H9 (cell line): Measurements from ENCODE around the gene HTR1A. TPM values are rescaled to one million over a fixed set of nuclear protein-coding genes. Genes with fewer than 3 reads are reported as not detected.

ENCODE experiments used
- DNase-seq: peaks from one replicate; pipeline ENCODE4 v3.0.0-alpha.2; 2017
- H2AFZ ChIP-seq: one replicate; pipeline ENCODE4 v1.6.1; 2013; ENCODE audit warnings: mild to moderate bottlenecking, low read length, control low read depth, moderate library complexity
- H2AK5ac ChIP-seq: 2 replicates; pipeline ENCODE4 v1.6.1; 2013; ENCODE audit warnings: low read length, control low read depth, mixed read lengths; ENCODE audit not compliant: insufficient read length
- H2BK120ac ChIP-seq: one replicate; pipeline ENCODE4 v1.6.1; 2013; ENCODE audit warnings: low read depth, mild to moderate bottlenecking, low read length, control low read depth, inconsistent platforms; ENCODE audit not compliant: poor library complexity, severe bottlenecking
- H2BK12ac ChIP-seq: 2 replicates; pipeline ENCODE4 v1.6.1; 2013; ENCODE audit warnings: low read length, control low read depth, mixed read lengths, low read depth; ENCODE audit not compliant: insufficient read length
- H2BK15ac ChIP-seq: 2 replicates; pipeline ENCODE4 v1.6.1; 2013; ENCODE audit warnings: low read depth, low read length, control low read depth
- H2BK20ac ChIP-seq: one replicate; pipeline ENCODE4 v1.6.1; 2013; ENCODE audit warnings: low read depth, mild to moderate bottlenecking, low read length, control low read depth, inconsistent platforms; ENCODE audit not compliant: poor library complexity, severe bottlenecking
- H2BK5ac ChIP-seq: 2 replicates; pipeline ENCODE4 v1.6.1; 2013; ENCODE audit warnings: low read length, control low read depth, mixed read lengths; ENCODE audit not compliant: insufficient read length
- H3K14ac ChIP-seq: 2 replicates; pipeline ENCODE4 v1.6.1; 2013; ENCODE audit warnings: low read length, control low read depth; ENCODE audit not compliant: insufficient read depth
- H3K18ac ChIP-seq: 2 replicates; pipeline ENCODE4 v1.6.1; 2013; ENCODE audit warnings: low read depth, mild to moderate bottlenecking, mixed read lengths, low read length, control low read depth; ENCODE audit not compliant: insufficient read length
- H3K23ac ChIP-seq: 2 replicates; pipeline ENCODE4 v1.6.1; 2013; ENCODE audit warnings: low read length, control low read depth, mixed read lengths, low read depth; ENCODE audit not compliant: insufficient read length
- H3K23me2 ChIP-seq: 2 replicates; pipeline ENCODE4 v1.6.1; 2013; ENCODE audit warnings: low read depth, mild to moderate bottlenecking, mixed read lengths, low read length, control low read depth; ENCODE audit not compliant: insufficient read length, poor library complexity, severe bottlenecking
- H3K27ac ChIP-seq: 2 replicates; pipeline ENCODE4 v1.5.1; 2013; ENCODE audit warnings: low read length, control low read depth, mixed read lengths, low read depth; ENCODE audit not compliant: insufficient read length
- H3K27me3 ChIP-seq: 2 replicates; pipeline ENCODE4 v1.6.1; 2013; ENCODE audit warnings: low read length, control low read depth, inconsistent platforms; ENCODE audit not compliant: insufficient read depth
- H3K4ac ChIP-seq: 2 replicates; pipeline ENCODE4 v1.6.1; 2013; ENCODE audit warnings: low read depth, mild to moderate bottlenecking, control low read depth, inconsistent platforms, low read length, moderate library complexity
- H3K4me1 ChIP-seq: 2 replicates; pipeline ENCODE4 v1.6.1; 2013; ENCODE audit warnings: low read length, control low read depth, inconsistent platforms; ENCODE audit not compliant: insufficient read depth
- H3K4me2 ChIP-seq: 2 replicates; pipeline ENCODE4 v1.6.1; 2013; ENCODE audit warnings: low read length, control low read depth, mixed read lengths; ENCODE audit not compliant: insufficient read length, insufficient read depth
- H3K56ac ChIP-seq: 2 replicates; pipeline ENCODE4 v1.6.1; 2013; ENCODE audit warnings: low read depth, mild to moderate bottlenecking, mixed read lengths, low read length, control low read depth; ENCODE audit not compliant: insufficient read length
- H3K79me1 ChIP-seq: 2 replicates; pipeline ENCODE4 v1.6.1; 2013; ENCODE audit warnings: low read depth, mild to moderate bottlenecking, moderate library complexity, low read length, control low read depth, inconsistent platforms; ENCODE audit not compliant: insufficient read depth, poor library complexity, severe bottlenecking
- H3K79me2 ChIP-seq: 2 replicates; pipeline ENCODE4 v1.6.1; 2013; ENCODE audit warnings: low read length, control low read depth, inconsistent platforms; ENCODE audit not compliant: insufficient read depth
- H3K9ac ChIP-seq: 2 replicates; pipeline ENCODE4 v1.6.1; 2013; ENCODE audit warnings: low read length, control low read depth, mixed read lengths; ENCODE audit not compliant: insufficient read length; ENCODE audit errors: extremely low read depth
- H3K9me3 ChIP-seq: one replicate; pipeline ENCODE4 v1.6.1; 2013; ENCODE audit warnings: low read depth, low read length, inconsistent platforms; ENCODE audit not compliant: control insufficient read depth
- H3T11ph ChIP-seq: one replicate; pipeline ENCODE4 v1.6.1; 2013; ENCODE audit warnings: mild to moderate bottlenecking, low read length, control low read depth, inconsistent platforms
- H4K20me1 ChIP-seq: one replicate; pipeline ENCODE4 v1.6.1; 2013; ENCODE audit not compliant: control insufficient read depth, insufficient read length, insufficient read depth
- H4K5ac ChIP-seq: 2 replicates; pipeline ENCODE4 v1.6.1; 2013; ENCODE audit warnings: low read depth, mild to moderate bottlenecking, mixed read lengths, low read length, control low read depth; ENCODE audit not compliant: insufficient read length
- H4K8ac ChIP-seq: replicated peaks from 2 replicates; pipeline ENCODE4 v1.6.1; 2013; ENCODE audit warnings: low read length, control low read depth, mixed read lengths, low read depth; ENCODE audit not compliant: insufficient read length
- H4K91ac ChIP-seq: 2 replicates; pipeline ENCODE4 v1.6.1; 2013; ENCODE audit warnings: low read depth, mild to moderate bottlenecking, moderate library complexity, mixed read lengths, low read length, control low read depth; ENCODE audit not compliant: insufficient read length
- H3K27ac Mint-ChIP-seq, 3 experiments: 2 replicates in 2 of 3; 3 replicates in 1 of 3; pipeline ENCODE4 v1.8.0; 2020 to 2021; ENCODE audit warnings: mixed read lengths in 3 of 3, mild to moderate bottlenecking in 1 of 3, moderate library complexity in 1 of 3
- H3K27me3 Mint-ChIP-seq: 2 replicates; pipeline ENCODE4 v1.8.0; 2021; ENCODE audit warnings: low read depth, mild to moderate bottlenecking, moderate library complexity, mixed read lengths
- H3K36me3 Mint-ChIP-seq, 3 experiments: 2 replicates in 2 of 3; 3 replicates in 1 of 3; pipeline ENCODE4 v1.8.0; 2020 to 2021; ENCODE audit warnings: low read depth in 3 of 3, mixed read lengths in 3 of 3; ENCODE audit not compliant: insufficient read depth in 1 of 3
- H3K4me1 Mint-ChIP-seq, 2 experiments: 2 replicates each; pipeline ENCODE4 v1.8.0; 2020; ENCODE audit warnings: mixed read lengths in 2 of 2
- H3K4me3 Mint-ChIP-seq, 2 experiments: 2 replicates in 1 of 2; 3 replicates in 1 of 2; pipeline ENCODE4 v1.8.0; 2020 to 2021; ENCODE audit warnings: mild to moderate bottlenecking in 2 of 2, mixed read lengths in 2 of 2, moderate library complexity in 1 of 2
- H3K9me3 Mint-ChIP-seq, 2 experiments: 2 replicates in 1 of 2; 3 replicates in 1 of 2; pipeline ENCODE4 v1.8.0; 2020; ENCODE audit warnings: mild to moderate bottlenecking in 2 of 2, mixed read lengths in 2 of 2, moderate library complexity in 1 of 2
- total RNA-seq: library from RNA; stranded (reverse); gene quantifications from 2 replicates; pipeline ENCODE4 v1.2.1, GENCODE V29; 2021
- TF ChIP-seq, protein P1 (sequence below): fragments of 200-600 bp; sonication (generic); conservative IDR thresholded peaks from 3 replicates; pipeline ENCODE4 v1.8.0; 2021; ENCODE audit warnings: antibody characterized with exemption, mild to moderate bottlenecking

HTR1A gene
- total RNA-seq, 1 experiment from 2014 or later, result 0.79 TPM

DNA sequence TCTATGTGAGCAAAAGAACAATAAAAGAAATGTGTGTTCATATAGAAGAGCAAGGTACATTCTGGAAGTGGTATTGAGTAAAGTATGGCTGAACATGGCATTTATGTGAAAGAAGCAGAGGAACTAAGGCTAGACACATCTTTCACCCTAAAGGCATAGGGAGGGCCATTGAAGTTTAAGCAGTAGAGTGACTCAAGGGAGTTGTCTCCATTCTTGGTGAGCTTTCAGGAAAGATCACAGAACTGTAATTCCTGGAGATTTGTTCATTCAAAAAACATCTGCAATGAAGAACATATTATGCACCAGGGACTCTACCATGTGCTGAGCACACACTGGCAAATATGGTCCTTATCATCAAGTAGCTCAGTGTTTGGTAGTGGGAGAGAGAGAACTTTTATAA is 24.8 kb upstream of the HTR1A start:
- Histone ChIP-seq H3K23me2 (no peaks in the 10 kb centered on the region), H3K79me1 (no peaks in the 10 kb centered on the region), H2BK120ac (no peak overlapping the region), H3K56ac (no peak overlapping the region), H3K27me3 (no peaks in the 10 kb centered on the region), H3K9me3 (no peaks in the 10 kb centered on the region), H2BK20ac (no peak overlapping the region), H4K8ac (no peak overlapping the region), H4K5ac (no peak overlapping the region), H2AK5ac (no peak overlapping the region), H4K91ac (no peak overlapping the region), H3K23ac (no peak overlapping the region), H2BK15ac (no peak overlapping the region), H4K20me1 (no peaks in the 10 kb centered on the region), H3T11ph (no peak overlapping the region), H3K14ac (no peak overlapping the region), H3K4ac (no peak overlapping the region), H2BK5ac (no peak overlapping the region), H3K4me1 (no peaks in the 10 kb centered on the region), H2BK12ac (no peak overlapping the region), H3K9ac (no peak overlapping the region), H3K79me2 (no peaks in the 10 kb centered on the region), H2AFZ (no peak overlapping the region), H3K27ac (no peak overlapping the region), H3K4me2 (no peak overlapping the region), H3K18ac (no peak overlapping the region)
- Mint-ChIP-seq H3K9me3 (no peaks in the 10 kb centered on the region; a peak in 1 of 5 replicates), H3K36me3 (no peaks in the 10 kb centered on the region), H3K27ac (no peak overlapping the region; a peak in 1 of 7 replicates), H3K4me1 (no peaks in the 10 kb centered on the region), H3K4me3 (no peak overlapping the region), H3K27me3 (no peaks in the 10 kb centered on the region; the same call in 1 of the 2 replicates)
- TF ChIP-seq, protein P1, sequence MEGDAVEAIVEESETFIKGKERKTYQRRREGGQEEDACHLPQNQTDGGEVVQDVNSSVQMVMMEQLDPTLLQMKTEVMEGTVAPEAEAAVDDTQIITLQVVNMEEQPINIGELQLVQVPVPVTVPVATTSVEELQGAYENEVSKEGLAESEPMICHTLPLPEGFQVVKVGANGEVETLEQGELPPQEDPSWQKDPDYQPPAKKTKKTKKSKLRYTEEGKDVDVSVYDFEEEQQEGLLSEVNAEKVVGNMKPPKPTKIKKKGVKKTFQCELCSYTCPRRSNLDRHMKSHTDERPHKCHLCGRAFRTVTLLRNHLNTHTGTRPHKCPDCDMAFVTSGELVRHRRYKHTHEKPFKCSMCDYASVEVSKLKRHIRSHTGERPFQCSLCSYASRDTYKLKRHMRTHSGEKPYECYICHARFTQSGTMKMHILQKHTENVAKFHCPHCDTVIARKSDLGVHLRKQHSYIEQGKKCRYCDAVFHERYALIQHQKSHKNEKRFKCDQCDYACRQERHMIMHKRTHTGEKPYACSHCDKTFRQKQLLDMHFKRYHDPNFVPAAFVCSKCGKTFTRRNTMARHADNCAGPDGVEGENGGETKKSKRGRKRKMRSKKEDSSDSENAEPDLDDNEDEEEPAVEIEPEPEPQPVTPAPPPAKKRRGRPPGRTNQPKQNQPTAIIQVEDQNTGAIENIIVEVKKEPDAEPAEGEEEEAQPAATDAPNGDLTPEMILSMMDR, result no peak
- no peak for DNase-seq
